K562 (cell line): ENCODE measurements around the gene WDR31. TPM values are rescaled to one million over a fixed set of nuclear protein-coding genes. Genes with fewer than 3 reads are reported as not detected.

Source experiments
- ASH1L ChIP-seq: fragments of 450-650 bp; IDR thresholded peaks from 2 replicates; pipeline ENCODE4 v1.6.1; 2018; ENCODE audit warnings: borderline replicate concordance, mild to moderate bottlenecking, low read depth; ENCODE audit not compliant: partially characterized antibody
- CSDE1 ChIP-seq, 2 experiments: fragments of 450-650 bp; IDR thresholded peaks; 2 replicates each; pipeline ENCODE4 v1.6.1; 2016; ENCODE audit warnings: mild to moderate bottlenecking in 1 of 2
- CXXC5 ChIP-seq: fragments of 250-450 bp; sonication (Bioruptor Pico); IDR thresholded peaks from 2 replicates; pipeline ENCODE4 v1.8.0; 2022; ENCODE audit warnings: inconsistent platforms, mild to moderate bottlenecking, moderate library complexity
- KDM2B ChIP-seq: fragments of 250-450 bp; sonication (Bioruptor Pico); IDR thresholded peaks from 2 replicates; pipeline ENCODE4 v1.8.0; 2021; ENCODE audit warnings: mild to moderate bottlenecking, moderate library complexity
- KDM5B ChIP-seq: fragments of 200-600 bp; sonication (generic); IDR thresholded peaks from 2 replicates; pipeline ENCODE4 v1.6.1; 2012; ENCODE audit warnings: low read depth, mild to moderate bottlenecking, moderate library complexity, low read length, control low read depth, inconsistent platforms; ENCODE audit not compliant: insufficient replicate concordance
- NR2C2 ChIP-seq, 2 experiments: fragments of 200-800 bp in 1 of 2; sonication (Bioruptor generic) in 1 of 2; sonication (generic) in 1 of 2; formaldehyde crosslinking in 1 of 2; IDR thresholded peaks; 2 replicates each; pipeline versions ENCODE4 v1.6.1 to v1.8.0; 2016 to 2022; ENCODE audit warnings: mild to moderate bottlenecking in 1 of 2, missing compliant biosample characterization in 1 of 2, missing genetic modification characterization in 1 of 2, missing genetic modification reagents in 1 of 2
- PCBP2 ChIP-seq: fragments of 200-400 bp; formaldehyde crosslinking; IDR thresholded peaks from 2 replicates; pipeline ENCODE4 v1.6.1; 2018; ENCODE audit warnings: low read length, low read depth, mild to moderate bottlenecking, moderate library complexity; ENCODE audit not compliant: poor library complexity, severe bottlenecking
- PTRF ChIP-seq: fragments of 450-650 bp; IDR thresholded peaks from 2 replicates; pipeline ENCODE4 v1.6.1; 2016; ENCODE audit warnings: mild to moderate bottlenecking, missing genetic modification characterization, missing compliant biosample characterization
- SAFB2 ChIP-seq: fragments of 200-400 bp; formaldehyde crosslinking; IDR thresholded peaks from 2 replicates; pipeline ENCODE4 v1.6.1; 2018; ENCODE audit warnings: borderline replicate concordance, low read length, low read depth, moderate library complexity; ENCODE audit not compliant: severe bottlenecking
- ZKSCAN1 ChIP-seq: fragments of 150-350 bp; IDR thresholded peaks from 2 replicates; pipeline ENCODE4 v1.6.1; 2016; ENCODE audit warnings: low read depth, low read length
- ZKSCAN3 ChIP-seq: fragments of 250-450 bp; sonication (Bioruptor Pico); IDR thresholded peaks from 2 replicates; pipeline ENCODE4 v1.4.0; 2020
- ZNF212 ChIP-seq: fragments of 450-650 bp; formaldehyde crosslinking; IDR thresholded peaks from 2 replicates; pipeline ENCODE4 v1.4.0; 2020; ENCODE audit warnings: mild to moderate bottlenecking
- polyA plus RNA-seq, 8 experiments: library from polyadenylated mRNA; depleted of rRNA in 4 of 8; stranded (reverse) in 5 of 8; unstranded in 3 of 8; fragments of >200 nt; fragmentation: Nextera tagmentation in 2 of 8; fragmentation: Illumina TruSeq in 1 of 8; extraction: Ambion mirVana in 2 of 8; extraction: Trizol in 1 of 8; gene quantifications; 2 replicates each; pipeline versions ENCODE4 v1.2.1 to v1.2.3, GENCODE V29; 2011 to 2014; ENCODE audit warnings: inconsistent platforms in 1 of 8, missing spikeins in 1 of 8
- total RNA-seq, 7 experiments: library from RNA; depleted of rRNA in 6 of 7; stranded (reverse); fragments of >200 nt in 6 of 7; fragmentation: Illumina TruSeq in 2 of 7; extraction: Trizol in 2 of 7; gene quantifications; 2 replicates each; pipeline versions ENCODE4 v1.2.1 to v1.2.3, GENCODE V29; 2011 to 2021; ENCODE audit warnings: low replicate concordance in 1 of 7
- TF ChIP-seq, protein P1 (sequence below): sonication (generic); formaldehyde crosslinking; IDR thresholded peaks from 2 replicates; pipeline ENCODE4 v1.8.0; 2022; ENCODE audit warnings: mild to moderate bottlenecking, missing genetic modification reagents, borderline replicate concordance
- TF ChIP-seq, protein P2 (sequence below): fragments of 450-650 bp; IDR thresholded peaks from one replicate; pipeline ENCODE4 v1.6.1; 2018; ENCODE audit warnings: mild to moderate bottlenecking, moderate library complexity; ENCODE audit not compliant: partially characterized antibody
- TF ChIP-seq, protein P3 (sequence below): sonication (generic); formaldehyde crosslinking; IDR thresholded peaks from 2 replicates; pipeline ENCODE4 v1.8.0; 2023; ENCODE audit warnings: mild to moderate bottlenecking, missing genetic modification reagents
- TF ChIP-seq, protein P4 (sequence below), 2 experiments: fragments of 200-800 bp in 1 of 2; sonication (Bioruptor generic) in 1 of 2; sonication (generic) in 1 of 2; formaldehyde crosslinking in 1 of 2; IDR thresholded peaks in 1 of 2; conservative IDR thresholded peaks in 1 of 2; 2 replicates each; pipeline versions ENCODE4 v1.5.0 to v1.6.1; 2016 to 2020; ENCODE audit warnings: missing compliant biosample characterization in 1 of 2, missing genetic modification characterization in 1 of 2, missing genetic modification reagents in 1 of 2

Gene WDR31
- total and polyA plus RNA-seq, 9 of the 15 experiments (the other 6 are each of a cell fraction or from before 2014, with no cell fraction given), result 0.35 to 1.8 (median 0.95) TPM

DNA sequence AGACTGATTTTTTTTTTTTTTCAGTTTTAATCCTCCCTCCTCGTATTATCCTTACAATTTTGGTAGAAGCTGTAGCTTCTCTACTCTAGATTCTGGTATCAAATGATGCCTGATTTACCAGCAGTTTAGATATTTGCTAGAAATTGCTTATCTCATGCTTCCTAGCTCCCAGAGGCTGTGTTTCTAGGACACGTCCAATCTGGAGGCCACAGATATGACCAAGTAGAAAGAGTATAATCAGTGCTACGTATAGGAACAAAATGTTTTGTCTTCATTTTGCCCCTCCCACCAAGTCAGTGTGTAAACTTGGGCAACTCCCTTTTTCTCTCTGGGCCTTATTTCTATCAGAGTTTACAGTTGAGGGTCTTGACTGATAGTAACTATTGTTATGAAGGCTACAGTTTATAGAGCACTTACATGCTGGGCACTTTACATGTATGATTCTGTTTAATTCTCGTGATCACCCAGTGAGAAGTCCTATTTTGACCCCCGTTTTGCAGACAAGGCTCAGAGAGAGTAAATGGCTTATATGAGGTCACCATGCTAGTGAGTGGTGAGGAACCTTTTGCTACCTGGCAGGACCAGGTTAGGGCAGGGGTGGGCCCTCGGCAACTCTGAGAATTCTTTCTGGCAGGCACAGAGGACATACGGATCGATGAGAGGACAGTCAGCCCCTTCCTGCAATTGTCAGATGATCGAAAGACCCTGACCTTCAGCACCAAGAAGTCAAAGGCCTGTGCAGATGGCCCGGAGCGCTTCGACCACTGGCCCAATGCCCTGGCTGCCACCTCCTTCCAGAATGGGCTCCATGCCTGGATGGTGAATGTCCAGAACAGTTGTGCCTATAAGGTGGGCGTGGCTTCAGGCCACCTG, 29.1 kb upstream of the WDR31 start (continued):
- TF ChIP-seq CXXC5 (CRISPR knock-in tag), result peak; percentile 94
- TF ChIP-seq NR2C2 (CRISPR knock-in tag; IDR thresholded peaks at IDR 0.05), result no peak
- TF ChIP-seq NR2C2 (tag; IDR thresholded peaks at IDR 0.05), result no peak
- no peak for TF ChIP-seq KDM2B (CRISPR knock-in tag)
- TF ChIP-seq ZKSCAN1, result no peak
- no peak for TF ChIP-seq ZNF212 (CRISPR knock-in tag)
- no peak for TF ChIP-seq PCBP2
- TF ChIP-seq PTRF (tag), result no peak
- no peak for TF ChIP-seq ASH1L
- TF ChIP-seq ZKSCAN3 (CRISPR knock-in tag), result no peak
- no peak for TF ChIP-seq CSDE1 (IDR thresholded peaks at IDR 0.05)
- TF ChIP-seq, protein P1, sequence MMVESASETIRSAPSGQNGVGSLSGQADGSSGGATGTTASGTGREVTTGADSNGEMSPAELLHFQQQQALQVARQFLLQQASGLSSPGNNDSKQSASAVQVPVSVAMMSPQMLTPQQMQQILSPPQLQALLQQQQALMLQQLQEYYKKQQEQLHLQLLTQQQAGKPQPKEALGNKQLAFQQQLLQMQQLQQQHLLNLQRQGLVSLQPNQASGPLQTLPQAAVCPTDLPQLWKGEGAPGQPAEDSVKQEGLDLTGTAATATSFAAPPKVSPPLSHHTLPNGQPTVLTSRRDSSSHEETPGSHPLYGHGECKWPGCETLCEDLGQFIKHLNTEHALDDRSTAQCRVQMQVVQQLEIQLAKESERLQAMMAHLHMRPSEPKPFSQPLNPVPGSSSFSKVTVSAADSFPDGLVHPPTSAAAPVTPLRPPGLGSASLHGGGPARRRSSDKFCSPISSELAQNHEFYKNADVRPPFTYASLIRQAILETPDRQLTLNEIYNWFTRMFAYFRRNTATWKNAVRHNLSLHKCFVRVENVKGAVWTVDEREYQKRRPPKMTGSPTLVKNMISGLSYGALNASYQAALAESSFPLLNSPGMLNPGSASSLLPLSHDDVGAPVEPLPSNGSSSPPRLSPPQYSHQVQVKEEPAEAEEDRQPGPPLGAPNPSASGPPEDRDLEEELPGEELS (CRISPR knock-in tag), result no peak
- TF ChIP-seq SAFB2, result no peak
- TF ChIP-seq, protein P2, sequence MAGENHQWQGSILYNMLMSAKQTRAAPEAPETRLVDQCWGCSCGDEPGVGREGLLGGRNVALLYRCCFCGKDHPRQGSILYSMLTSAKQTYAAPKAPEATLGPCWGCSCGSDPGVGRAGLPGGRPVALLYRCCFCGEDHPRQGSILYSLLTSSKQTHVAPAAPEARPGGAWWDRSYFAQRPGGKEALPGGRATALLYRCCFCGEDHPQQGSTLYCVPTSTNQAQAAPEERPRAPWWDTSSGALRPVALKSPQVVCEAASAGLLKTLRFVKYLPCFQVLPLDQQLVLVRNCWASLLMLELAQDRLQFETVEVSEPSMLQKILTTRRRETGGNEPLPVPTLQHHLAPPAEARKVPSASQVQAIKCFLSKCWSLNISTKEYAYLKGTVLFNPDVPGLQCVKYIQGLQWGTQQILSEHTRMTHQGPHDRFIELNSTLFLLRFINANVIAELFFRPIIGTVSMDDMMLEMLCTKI, result no peak
- TF ChIP-seq, protein P3, sequence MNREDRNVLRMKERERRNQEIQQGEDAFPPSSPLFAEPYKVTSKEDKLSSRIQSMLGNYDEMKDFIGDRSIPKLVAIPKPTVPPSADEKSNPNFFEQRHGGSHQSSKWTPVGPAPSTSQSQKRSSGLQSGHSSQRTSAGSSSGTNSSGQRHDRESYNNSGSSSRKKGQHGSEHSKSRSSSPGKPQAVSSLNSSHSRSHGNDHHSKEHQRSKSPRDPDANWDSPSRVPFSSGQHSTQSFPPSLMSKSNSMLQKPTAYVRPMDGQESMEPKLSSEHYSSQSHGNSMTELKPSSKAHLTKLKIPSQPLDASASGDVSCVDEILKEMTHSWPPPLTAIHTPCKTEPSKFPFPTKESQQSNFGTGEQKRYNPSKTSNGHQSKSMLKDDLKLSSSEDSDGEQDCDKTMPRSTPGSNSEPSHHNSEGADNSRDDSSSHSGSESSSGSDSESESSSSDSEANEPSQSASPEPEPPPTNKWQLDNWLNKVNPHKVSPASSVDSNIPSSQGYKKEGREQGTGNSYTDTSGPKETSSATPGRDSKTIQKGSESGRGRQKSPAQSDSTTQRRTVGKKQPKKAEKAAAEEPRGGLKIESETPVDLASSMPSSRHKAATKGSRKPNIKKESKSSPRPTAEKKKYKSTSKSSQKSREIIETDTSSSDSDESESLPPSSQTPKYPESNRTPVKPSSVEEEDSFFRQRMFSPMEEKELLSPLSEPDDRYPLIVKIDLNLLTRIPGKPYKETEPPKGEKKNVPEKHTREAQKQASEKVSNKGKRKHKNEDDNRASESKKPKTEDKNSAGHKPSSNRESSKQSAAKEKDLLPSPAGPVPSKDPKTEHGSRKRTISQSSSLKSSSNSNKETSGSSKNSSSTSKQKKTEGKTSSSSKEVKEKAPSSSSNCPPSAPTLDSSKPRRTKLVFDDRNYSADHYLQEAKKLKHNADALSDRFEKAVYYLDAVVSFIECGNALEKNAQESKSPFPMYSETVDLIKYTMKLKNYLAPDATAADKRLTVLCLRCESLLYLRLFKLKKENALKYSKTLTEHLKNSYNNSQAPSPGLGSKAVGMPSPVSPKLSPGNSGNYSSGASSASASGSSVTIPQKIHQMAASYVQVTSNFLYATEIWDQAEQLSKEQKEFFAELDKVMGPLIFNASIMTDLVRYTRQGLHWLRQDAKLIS (CRISPR knock-in tag), result no peak
- no peak for TF ChIP-seq KDM5B
- TF ChIP-seq, protein P4, sequence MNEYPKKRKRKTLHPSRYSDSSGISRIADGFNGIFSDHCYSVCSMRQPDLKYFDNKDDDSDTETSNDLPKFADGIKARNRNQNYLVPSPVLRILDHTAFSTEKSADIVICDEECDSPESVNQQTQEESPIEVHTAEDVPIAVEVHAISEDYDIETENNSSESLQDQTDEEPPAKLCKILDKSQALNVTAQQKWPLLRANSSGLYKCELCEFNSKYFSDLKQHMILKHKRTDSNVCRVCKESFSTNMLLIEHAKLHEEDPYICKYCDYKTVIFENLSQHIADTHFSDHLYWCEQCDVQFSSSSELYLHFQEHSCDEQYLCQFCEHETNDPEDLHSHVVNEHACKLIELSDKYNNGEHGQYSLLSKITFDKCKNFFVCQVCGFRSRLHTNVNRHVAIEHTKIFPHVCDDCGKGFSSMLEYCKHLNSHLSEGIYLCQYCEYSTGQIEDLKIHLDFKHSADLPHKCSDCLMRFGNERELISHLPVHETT (CRISPR knock-in tag; conservative IDR thresholded peaks at IDR 0.05 in 1 of 2, IDR thresholded peaks at IDR 0.05 in 1 of 2), result peak in 1 of 2 experiments; percentile 82; a peak in 1 of 4 replicates
